HL-60 (cell line): ENCODE measurements around the gene OR1L1.

Source experiments
- DNase-seq, 2 experiments: peaks; one replicate each; pipeline ENCODE4 v3.0.0-alpha.2; 2010 to 2020; ENCODE audit warnings: low read depth in 1 of 2, low spot score in 1 of 2
- H3K27ac ChIP-seq: fragments of 250-450 bp; sonication (Bioruptor Pico); replicated peaks from 2 replicates; pipeline ENCODE4 v1.5.1; 2020; ENCODE audit warnings: mild to moderate bottlenecking, moderate library complexity
- H3K27me3 ChIP-seq: fragments of 250-450 bp; sonication (Bioruptor Pico); 2 replicates; pipeline ENCODE4 v1.5.1; 2021; ENCODE audit warnings: mild to moderate bottlenecking, moderate library complexity; ENCODE audit not compliant: insufficient read depth, poor library complexity, severe bottlenecking
- H3K4me3 ChIP-seq: replicated peaks from 2 replicates; pipeline ENCODE4 v1.5.1; 2011; ENCODE audit warnings: mild to moderate bottlenecking, control low read depth, low read length; ENCODE audit not compliant: insufficient read depth
- GABPA ChIP-seq: IDR thresholded peaks from 2 replicates; pipeline ENCODE4 v1.6.1; 2012; ENCODE audit warnings: low read depth
- POLR2AphosphoS5 ChIP-seq: IDR thresholded peaks from 2 replicates; pipeline ENCODE4 v1.6.1; 2012; ENCODE audit warnings: low read depth
- SPI1 ChIP-seq: IDR thresholded peaks from 2 replicates; pipeline ENCODE4 v1.6.1; 2012; ENCODE audit warnings: low read depth, mild to moderate bottlenecking, borderline replicate concordance
- TF ChIP-seq, protein P1 (sequence below): IDR thresholded peaks from 2 replicates; pipeline ENCODE4 v1.6.1; 2012; ENCODE audit warnings: low read depth; ENCODE audit not compliant: insufficient replicate concordance
- TF ChIP-seq, protein P2 (sequence below): IDR thresholded peaks from one replicate; pipeline ENCODE4 v1.5.1; 2011; ENCODE audit warnings: low read length, control low read depth, inconsistent platforms; ENCODE audit not compliant: insufficient read depth

OR1L1 gene

DNA sequence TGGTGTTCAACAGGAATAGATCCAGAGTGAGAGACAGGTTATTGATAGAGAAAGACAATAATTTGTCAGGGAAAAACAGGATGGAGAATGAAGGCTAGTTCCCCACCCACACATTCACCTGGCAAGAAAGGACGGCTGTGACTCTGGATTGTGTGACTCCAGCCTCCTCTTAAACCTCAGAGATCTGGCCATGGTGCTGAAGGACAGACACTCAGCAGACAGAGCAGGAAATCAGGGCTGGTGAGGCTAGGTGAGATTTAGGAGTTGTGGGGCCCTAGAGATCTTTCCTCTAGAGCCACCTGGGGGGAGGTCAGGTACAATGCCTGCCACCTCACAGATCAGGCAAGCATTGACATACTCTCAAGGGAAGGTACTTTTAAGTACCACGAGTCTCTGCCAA is 19.3 kb upstream of the OR1L1 start:
- Histone ChIP-seq H3K27ac (no peak overlapping the region), H3K27me3 (no peaks in the 10 kb centered on the region), H3K4me3 (no peak overlapping the region)
- TF ChIP-seq GABPA (no peak), SPI1 (no peak), POLR2AphosphoS5 (no peak)
- TF ChIP-seq, protein P1, sequence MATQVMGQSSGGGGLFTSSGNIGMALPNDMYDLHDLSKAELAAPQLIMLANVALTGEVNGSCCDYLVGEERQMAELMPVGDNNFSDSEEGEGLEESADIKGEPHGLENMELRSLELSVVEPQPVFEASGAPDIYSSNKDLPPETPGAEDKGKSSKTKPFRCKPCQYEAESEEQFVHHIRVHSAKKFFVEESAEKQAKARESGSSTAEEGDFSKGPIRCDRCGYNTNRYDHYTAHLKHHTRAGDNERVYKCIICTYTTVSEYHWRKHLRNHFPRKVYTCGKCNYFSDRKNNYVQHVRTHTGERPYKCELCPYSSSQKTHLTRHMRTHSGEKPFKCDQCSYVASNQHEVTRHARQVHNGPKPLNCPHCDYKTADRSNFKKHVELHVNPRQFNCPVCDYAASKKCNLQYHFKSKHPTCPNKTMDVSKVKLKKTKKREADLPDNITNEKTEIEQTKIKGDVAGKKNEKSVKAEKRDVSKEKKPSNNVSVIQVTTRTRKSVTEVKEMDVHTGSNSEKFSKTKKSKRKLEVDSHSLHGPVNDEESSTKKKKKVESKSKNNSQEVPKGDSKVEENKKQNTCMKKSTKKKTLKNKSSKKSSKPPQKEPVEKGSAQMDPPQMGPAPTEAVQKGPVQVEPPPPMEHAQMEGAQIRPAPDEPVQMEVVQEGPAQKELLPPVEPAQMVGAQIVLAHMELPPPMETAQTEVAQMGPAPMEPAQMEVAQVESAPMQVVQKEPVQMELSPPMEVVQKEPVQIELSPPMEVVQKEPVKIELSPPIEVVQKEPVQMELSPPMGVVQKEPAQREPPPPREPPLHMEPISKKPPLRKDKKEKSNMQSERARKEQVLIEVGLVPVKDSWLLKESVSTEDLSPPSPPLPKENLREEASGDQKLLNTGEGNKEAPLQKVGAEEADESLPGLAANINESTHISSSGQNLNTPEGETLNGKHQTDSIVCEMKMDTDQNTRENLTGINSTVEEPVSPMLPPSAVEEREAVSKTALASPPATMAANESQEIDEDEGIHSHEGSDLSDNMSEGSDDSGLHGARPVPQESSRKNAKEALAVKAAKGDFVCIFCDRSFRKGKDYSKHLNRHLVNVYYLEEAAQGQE: peak; percentile 91
- TF ChIP-seq, protein P2, sequence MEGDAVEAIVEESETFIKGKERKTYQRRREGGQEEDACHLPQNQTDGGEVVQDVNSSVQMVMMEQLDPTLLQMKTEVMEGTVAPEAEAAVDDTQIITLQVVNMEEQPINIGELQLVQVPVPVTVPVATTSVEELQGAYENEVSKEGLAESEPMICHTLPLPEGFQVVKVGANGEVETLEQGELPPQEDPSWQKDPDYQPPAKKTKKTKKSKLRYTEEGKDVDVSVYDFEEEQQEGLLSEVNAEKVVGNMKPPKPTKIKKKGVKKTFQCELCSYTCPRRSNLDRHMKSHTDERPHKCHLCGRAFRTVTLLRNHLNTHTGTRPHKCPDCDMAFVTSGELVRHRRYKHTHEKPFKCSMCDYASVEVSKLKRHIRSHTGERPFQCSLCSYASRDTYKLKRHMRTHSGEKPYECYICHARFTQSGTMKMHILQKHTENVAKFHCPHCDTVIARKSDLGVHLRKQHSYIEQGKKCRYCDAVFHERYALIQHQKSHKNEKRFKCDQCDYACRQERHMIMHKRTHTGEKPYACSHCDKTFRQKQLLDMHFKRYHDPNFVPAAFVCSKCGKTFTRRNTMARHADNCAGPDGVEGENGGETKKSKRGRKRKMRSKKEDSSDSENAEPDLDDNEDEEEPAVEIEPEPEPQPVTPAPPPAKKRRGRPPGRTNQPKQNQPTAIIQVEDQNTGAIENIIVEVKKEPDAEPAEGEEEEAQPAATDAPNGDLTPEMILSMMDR: no peak
- DNase-seq: no peak

DNA sequence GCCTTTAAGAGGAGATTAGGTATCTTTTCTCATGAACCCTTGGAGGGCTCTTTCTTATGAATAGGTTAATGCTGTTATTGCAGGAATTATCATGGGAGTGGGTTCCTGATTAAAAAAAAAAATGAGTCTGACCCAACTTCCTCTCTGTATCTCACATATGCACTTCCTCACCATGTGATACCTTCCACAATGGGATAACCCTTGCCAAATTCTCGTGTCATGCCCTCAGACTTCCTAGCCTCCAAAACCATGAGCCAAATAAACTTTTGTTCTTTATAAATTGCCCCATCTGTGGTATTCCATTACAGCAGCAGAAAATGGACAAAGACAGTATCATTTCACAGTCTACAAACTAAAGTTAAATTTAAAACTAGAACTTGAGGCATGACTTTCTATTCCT is 5.1 kb upstream of the OR1L1 start:
- Histone ChIP-seq H3K27me3 (no peaks in the 10 kb centered on the region), H3K27ac (no peak overlapping the region), H3K4me3 (no peak overlapping the region)
- TF ChIP-seq, protein P1: no peak
- TF ChIP-seq POLR2AphosphoS5: no peak
- peak; percentile 47; the same call in 1 of the 2 replicates for TF ChIP-seq SPI1
- TF ChIP-seq GABPA: no peak
- TF ChIP-seq, protein P2: no peak
- no peak for DNase-seq

DNA sequence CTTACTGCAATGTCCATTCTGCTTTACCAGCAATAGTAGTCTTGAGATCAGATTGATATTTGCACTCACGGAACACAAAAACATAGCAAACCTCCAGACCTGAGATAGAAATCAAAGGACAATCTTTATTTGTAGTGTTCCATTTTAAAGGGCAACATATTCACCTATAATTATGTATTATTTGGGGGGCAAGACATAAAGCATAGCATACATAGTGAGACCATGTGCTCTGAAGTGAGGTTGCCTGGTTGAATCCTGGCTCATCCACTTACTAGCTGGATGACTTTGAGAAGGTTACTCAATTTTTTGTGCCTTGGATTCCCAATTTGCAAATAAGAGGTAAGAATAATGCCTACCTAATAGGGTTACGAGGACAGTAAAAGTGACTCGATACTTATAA is 4.0 kb upstream of the OR1L1 start, which contains the start of gene OR1B1:
Gene OR1B1, minus strand, starts transcription at position 101 of the 400 bp plus-strand sequence.
- H3K27ac ChIP-seq: no peak within 1 kb of the TSS
- TF ChIP-seq, protein P2: no peak
- TF ChIP-seq POLR2AphosphoS5: no peak
- TF ChIP-seq, protein P1: no peak
- TF ChIP-seq SPI1: no peak
- no peak for TF ChIP-seq GABPA
- H3K27me3 ChIP-seq: no peaks in the 10 kb centered on the region
- no peak for DNase-seq
- no peak within 1 kb of the TSS for H3K4me3 ChIP-seq
